Testis (tissue), 3 donors: ENCODE results near the gene TNXB. TPM values are rescaled to one million over a fixed set of nuclear protein-coding genes. Genes with fewer than 3 reads are reported as not detected.
"Not testable (repeated sequence)": the region's sequence is repeated elsewhere in the genome, so short reads cannot be mapped to it uniquely, and the experiment has no call there.

Experiments used
- DNase-seq: peaks from one replicate; pipeline ENCODE4 v3.0.0-alpha.2; 2019
- H3K27ac ChIP-seq, 2 donors: fragments of 200-600 bp; sonication (generic); one replicate each; pipeline ENCODE4 v1.5.1; 2019
- H3K27me3 ChIP-seq: fragments of 200-600 bp; sonication (generic); one replicate; pipeline ENCODE4 v1.5.1; 2019
- H3K36me3 ChIP-seq: fragments of 200-600 bp; sonication (generic); one replicate; pipeline ENCODE4 v1.5.1; 2017; ENCODE audit warnings: low read depth; ENCODE audit errors: missing control alignments
- H3K4me1 ChIP-seq: fragments of 200-600 bp; sonication (generic); one replicate; pipeline ENCODE4 v1.5.1; 2019
- H3K4me3 ChIP-seq, 2 donors: fragments of 200-600 bp; sonication (generic); one replicate each; pipeline ENCODE4 v1.5.1; 2017 to 2019
- H3K9me3 ChIP-seq: fragments of 200-600 bp; sonication (generic); one replicate; pipeline ENCODE4 v1.5.1; 2017
- WGBS, 2 donors: methylation state at CpG; one replicate each; pipeline ENCODE4 v1.1.5; 2018; 5-methylcytosine and 5-hydroxymethylcytosine counted together
- intact Hi-C: fragments of 100-400 bp; cut with DNase I; formaldehyde crosslinking; loops from one replicate; pipeline ENCODE4 v1.15.1; 2023; ENCODE audit warnings: low total_unique reads
- polyA plus RNA-seq: library from polyadenylated mRNA; stranded (reverse); fragments of 350-450 nt; fragmentation: Illumina TruSeq; extraction: RNeasy Lipid Tissue Mini Kit (QIAGEN cat#74804); gene quantifications from one replicate; pipeline ENCODE4 v1.2.3, GENCODE V29; 2014; ENCODE audit warnings: low read depth, low replicate concordance; ENCODE audit not compliant: insufficient read depth
- small RNA-seq, 2 donors: library from RNA; depleted of rRNA; stranded (forward); fragments of <200 nt; gene quantifications; one replicate each; pipeline ENCODE3, GENCODE V24; 2016
- total RNA-seq, 2 donors: library from RNA; depleted of rRNA; stranded (reverse); fragments of >200 nt; gene quantifications; one replicate each; pipeline ENCODE4 v1.2.3, GENCODE V29; 2016

Gene TNXB
- total and polyA plus RNA-seq, 3 donors from 2014 or later: 42.4 to 78.2 (median 44.0) TPM

DNA sequence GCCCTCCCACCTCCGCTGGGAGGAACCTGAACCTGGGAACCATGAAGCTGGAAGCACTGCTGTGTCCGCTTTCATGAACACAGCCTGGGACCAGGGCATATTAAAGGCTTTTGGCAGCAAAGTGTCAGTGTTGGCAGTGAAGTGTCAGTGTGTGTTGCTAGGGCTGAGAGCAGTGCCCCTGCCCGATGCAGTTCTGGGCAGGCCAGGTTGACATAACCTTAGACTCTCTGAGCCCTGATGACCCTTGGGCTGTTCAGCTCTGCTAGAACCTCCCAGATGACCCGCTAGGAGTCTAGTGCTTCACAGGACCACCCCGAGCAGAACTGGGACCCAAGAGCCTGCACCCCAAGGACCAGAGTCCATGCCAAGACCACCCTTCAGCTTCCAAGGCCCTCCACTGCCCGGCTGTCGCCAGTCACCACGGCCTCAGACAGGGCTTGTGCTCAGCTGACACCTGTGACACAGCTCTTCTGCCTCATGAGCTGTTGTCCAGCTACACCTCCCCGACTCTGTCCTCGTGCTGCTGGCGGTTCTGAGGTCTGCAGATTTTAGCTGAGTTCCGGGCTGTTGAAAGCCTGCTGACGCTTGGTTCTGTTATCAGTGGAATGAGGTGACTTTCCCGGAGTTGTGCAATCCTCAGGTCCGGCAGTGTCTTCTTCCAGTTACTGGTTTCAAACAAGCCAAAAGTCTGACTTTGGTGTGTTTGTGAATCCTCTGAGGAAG lies 106.4 kb downstream of the TNXB start:
- DNase-seq, H3K27me3 ChIP-seq, H3K27ac ChIP-seq, H3K9me3 ChIP-seq, H3K4me1 ChIP-seq, H3K4me3 ChIP-seq, intact Hi-C loops, H3K36me3 ChIP-seq: not testable (repeated sequence)
- whole genome bisulfite sequencing, 2 donors: no CpG with 5 or more reads among the region's 15 CpGs

DNA sequence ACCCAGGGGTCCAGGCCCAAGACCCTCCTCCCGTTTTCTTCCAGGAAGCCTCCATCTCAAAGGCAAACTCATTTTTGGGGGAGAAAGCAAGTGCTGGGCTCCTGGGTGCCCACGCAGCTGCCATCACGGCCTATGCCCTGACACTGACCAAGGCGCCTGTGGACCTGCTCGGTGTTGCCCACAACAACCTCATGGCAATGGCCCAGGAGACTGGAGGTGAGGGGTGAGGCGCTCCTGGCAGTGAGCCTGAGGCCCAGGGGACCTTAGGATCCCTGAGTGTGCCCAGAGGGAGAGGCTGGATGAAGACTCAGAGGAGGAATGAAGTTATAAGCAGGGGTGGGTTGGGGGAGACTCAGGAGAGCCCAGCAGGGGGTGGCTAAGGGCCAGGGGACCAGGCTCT lies 112.8 kb downstream of the TNXB start:
- intact Hi-C loops, DNase-seq, H3K36me3 ChIP-seq, H3K27ac ChIP-seq, H3K4me3 ChIP-seq, H3K9me3 ChIP-seq, H3K27me3 ChIP-seq, H3K4me1 ChIP-seq: not testable (repeated sequence)
- 84% methylated on average over 6 of the region's 6 CpGs; no CpG with 5 or more reads in 1 of the 2 donors for WGBS, 2 donors

DNA sequence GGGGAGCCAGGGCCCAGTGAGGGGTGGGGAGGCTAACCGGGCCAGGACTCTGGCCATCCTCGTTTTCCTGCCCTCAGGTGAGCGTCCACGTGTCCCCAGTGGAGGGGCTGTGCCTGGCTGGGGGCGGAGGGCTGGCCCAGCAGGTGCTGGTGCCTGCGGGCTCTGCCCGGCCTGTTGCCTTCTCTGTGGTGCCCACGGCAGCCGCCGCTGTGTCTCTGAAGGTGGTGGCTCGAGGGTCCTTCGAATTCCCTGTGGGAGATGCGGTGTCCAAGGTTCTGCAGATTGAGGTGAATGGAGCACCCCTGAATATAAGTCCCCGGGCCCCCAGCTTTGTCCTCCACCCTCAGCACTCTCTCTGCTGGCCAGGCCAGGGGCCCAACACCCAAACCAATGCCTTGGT lies 114.7 kb downstream of the TNXB start:
- 100% methylated on average over 9 of the region's 14 CpGs; no CpG with 5 or more reads in 1 of the 2 donors for WGBS, 2 donors
- H3K4me1 ChIP-seq, H3K36me3 ChIP-seq, H3K27ac ChIP-seq, H3K27me3 ChIP-seq, H3K4me3 ChIP-seq, intact Hi-C loops, DNase-seq, H3K9me3 ChIP-seq: not testable (repeated sequence)

Small RNA genes lying within 50 kb of the gene (small RNA-seq; reads per million reads assigned to genes)
- 0 reads per million in 2 donors for gene RNA5SP206

Other genes with a start within 250 kb of the TNXB start
- 10 to 100 TPM; 31.7 to 65.9 TPM for gene NEU1, start 246.5 kb downstream of the TNXB start, total RNA-seq
- 27.4 TPM for gene NEU1, start 246.5 kb downstream of the TNXB start, polyA plus RNA-seq
- 1 to 10 TPM in 1 of 2 donors, under 1 TPM in 1; 0.87 to 1.2 TPM for gene SLC44A4, start 230.3 kb downstream of the TNXB start, total RNA-seq
- gene SLC44A4, start 230.3 kb downstream of the TNXB start, polyA plus RNA-seq: 6.3 TPM
- gene EHMT2, start 211.6 kb downstream of the TNXB start, total RNA-seq: 100 to 1,000 TPM; 102 to 106 TPM
- 82.2 TPM for gene EHMT2, start 211.6 kb downstream of the TNXB start, polyA plus RNA-seq
- gene ZBTB12, start 207.3 kb downstream of the TNXB start, total RNA-seq: 1 to 10 TPM; 5.3 to 5.6 TPM
- 6.3 TPM for gene ZBTB12, start 207.3 kb downstream of the TNXB start, polyA plus RNA-seq
- 1 to 10 TPM; 5.1 to 6.3 TPM for gene C2, start 181.6 kb downstream of the TNXB start, total RNA-seq
- gene C2, start 181.6 kb downstream of the TNXB start, polyA plus RNA-seq: 24.8 TPM
- gene CFB, start 163.2 kb downstream of the TNXB start, total RNA-seq: 1 to 10 TPM; 4.8 to 5.8 TPM
- gene CFB, start 163.2 kb downstream of the TNXB start, polyA plus RNA-seq: 38.6 TPM
- gene NELFE, start 150.4 kb downstream of the TNXB start, total RNA-seq: 100 to 1,000 TPM; 181 to 219 TPM
- 292 TPM for gene NELFE, start 150.4 kb downstream of the TNXB start, polyA plus RNA-seq
- gene SKIC2, start 150.2 kb downstream of the TNXB start, total RNA-seq: 10 to 100 TPM; 59.2 to 73.0 TPM
- 39.6 TPM for gene SKIC2, start 150.2 kb downstream of the TNXB start, polyA plus RNA-seq
- gene DXO, start 137.2 kb downstream of the TNXB start, total RNA-seq: 10 to 100 TPM; 43.7 to 59.1 TPM
- 96.6 TPM for gene DXO, start 137.2 kb downstream of the TNXB start, polyA plus RNA-seq
- gene C4A, start 127.3 kb downstream of the TNXB start, total RNA-seq: 100 to 1,000 TPM in 1 of 2 donors, 10 to 100 TPM in 1; 24.6 to 123 TPM
- gene C4A, start 127.3 kb downstream of the TNXB start, polyA plus RNA-seq: 114 TPM
- 10 to 100 TPM; 21.3 to 96.7 TPM for gene C4B, start 94.5 kb downstream of the TNXB start, total RNA-seq
- 125 TPM for gene C4B, start 94.5 kb downstream of the TNXB start, polyA plus RNA-seq
- gene CYP21A2, start 70.9 kb downstream of the TNXB start, total RNA-seq: 1 to 10 TPM in 1 of 2 donors, under 1 TPM in 1; 0.81 to 1.7 TPM
- 0.96 TPM for gene CYP21A2, start 70.9 kb downstream of the TNXB start, polyA plus RNA-seq
- 100 to 1,000 TPM; 120 to 138 TPM for gene ATF6B, start 18.9 kb upstream of the TNXB start, total RNA-seq
- gene ATF6B, start 18.9 kb upstream of the TNXB start, polyA plus RNA-seq: 76.3 TPM
- gene FKBPL, start 20.9 kb upstream of the TNXB start, total RNA-seq: 1 to 10 TPM; 7.2 to 9.5 TPM
- 11.6 TPM for gene FKBPL, start 20.9 kb upstream of the TNXB start, polyA plus RNA-seq
- 1 to 10 TPM; 4.2 to 6.2 TPM for gene PRRT1, start 42.6 kb upstream of the TNXB start, total RNA-seq
- 6.1 TPM for gene PRRT1, start 42.6 kb upstream of the TNXB start, polyA plus RNA-seq
- gene PPT2, start 44.8 kb upstream of the TNXB start, total RNA-seq: 10 to 100 TPM; 33.9 to 92.8 TPM
- 18.9 TPM for gene PPT2, start 44.8 kb upstream of the TNXB start, polyA plus RNA-seq
- gene EGFL8, start 55.3 kb upstream of the TNXB start, total RNA-seq: 10 to 100 TPM; 24.3 to 25.7 TPM
- 13.9 TPM for gene EGFL8, start 55.3 kb upstream of the TNXB start, polyA plus RNA-seq
- 100 to 1,000 TPM; 107 to 115 TPM for gene AGPAT1, start 66.7 kb upstream of the TNXB start, total RNA-seq
- 158 TPM for gene AGPAT1, start 66.7 kb upstream of the TNXB start, polyA plus RNA-seq
- 10 to 100 TPM; 76.1 to 79.0 TPM for gene RNF5, start 69.1 kb upstream of the TNXB start, total RNA-seq
- 67.1 TPM for gene RNF5, start 69.1 kb upstream of the TNXB start, polyA plus RNA-seq
- 1 to 10 TPM; 5.8 to 8.6 TPM for gene AGER, start 74.9 kb upstream of the TNXB start, total RNA-seq
- gene AGER, start 74.9 kb upstream of the TNXB start, polyA plus RNA-seq: 7.8 TPM
- 100 to 1,000 TPM in 1 of 2 donors, 10 to 100 TPM in 1; 97.9 to 111 TPM for gene PBX2, start 80.9 kb upstream of the TNXB start, total RNA-seq
- 65.0 TPM for gene PBX2, start 80.9 kb upstream of the TNXB start, polyA plus RNA-seq
- gene GPSM3, start 83.3 kb upstream of the TNXB start, total RNA-seq: 1 to 10 TPM; 5.4 to 7.7 TPM
- 11.3 TPM for gene GPSM3, start 83.3 kb upstream of the TNXB start, polyA plus RNA-seq
- gene NOTCH4, start 114.7 kb upstream of the TNXB start, total RNA-seq: 10 to 100 TPM; 15.2 to 26.9 TPM
- 12.4 TPM for gene NOTCH4, start 114.7 kb upstream of the TNXB start, polyA plus RNA-seq